ENCODE measurements around the gene RAG1. TPM values are rescaled to one million over a fixed set of nuclear protein-coding genes. Genes with fewer than 3 reads are reported as not detected.

RAG1 gene
- 0.45 and 0.69 TPM in 2 replicates for total RNA-seq (2014; rRNA removed; shearing (Covaris generic))

GRCh38 chr11:36567694-36568093, at the start of gene RAG1:
RAG1 (plus strand) TSS chr11:36568007; CDS start chr11:36573305, 5,298 bp downstream.

GRCh38 chr11:36594316-36594989, 26.6 kb downstream of the RAG1 start, which contains the start of gene IFTAP:
IFTAP (plus strand) TSS chr11:36594502; CDS start chr11:36610104, 15,602 bp downstream.

GRCh38 chr11:36598051-36598450, 30.2 kb downstream of the RAG1 start, which contains the start of gene RAG2:
RAG2 (minus strand) TSS chr11:36598236; CDS start chr11:36594168, 4,068 bp downstream.

Other genes with a start within 250 kb of the RAG1 start
- 5.0 and 6.2 TPM in 2 replicates for gene TRAF6, start 57.7 kb upstream of the RAG1 start, total RNA-seq (2014; rRNA removed; shearing (Covaris generic))
- 13.0 and 25.8 TPM in 2 replicates for gene IFTAP, start 26.5 kb downstream of the RAG1 start, total RNA-seq (2014; rRNA removed; shearing (Covaris generic))
- not detected in 2 replicates for gene RAG2, start 30.2 kb downstream of the RAG1 start, total RNA-seq (2014; rRNA removed; shearing (Covaris generic))

All from A375 (cell line).